ENCODE results near the gene VSIR.

GRCh38 chr10:71802715-71803488, 29.6 kb upstream of the VSIR start:
- TF ChIP-seq, protein P1, sequence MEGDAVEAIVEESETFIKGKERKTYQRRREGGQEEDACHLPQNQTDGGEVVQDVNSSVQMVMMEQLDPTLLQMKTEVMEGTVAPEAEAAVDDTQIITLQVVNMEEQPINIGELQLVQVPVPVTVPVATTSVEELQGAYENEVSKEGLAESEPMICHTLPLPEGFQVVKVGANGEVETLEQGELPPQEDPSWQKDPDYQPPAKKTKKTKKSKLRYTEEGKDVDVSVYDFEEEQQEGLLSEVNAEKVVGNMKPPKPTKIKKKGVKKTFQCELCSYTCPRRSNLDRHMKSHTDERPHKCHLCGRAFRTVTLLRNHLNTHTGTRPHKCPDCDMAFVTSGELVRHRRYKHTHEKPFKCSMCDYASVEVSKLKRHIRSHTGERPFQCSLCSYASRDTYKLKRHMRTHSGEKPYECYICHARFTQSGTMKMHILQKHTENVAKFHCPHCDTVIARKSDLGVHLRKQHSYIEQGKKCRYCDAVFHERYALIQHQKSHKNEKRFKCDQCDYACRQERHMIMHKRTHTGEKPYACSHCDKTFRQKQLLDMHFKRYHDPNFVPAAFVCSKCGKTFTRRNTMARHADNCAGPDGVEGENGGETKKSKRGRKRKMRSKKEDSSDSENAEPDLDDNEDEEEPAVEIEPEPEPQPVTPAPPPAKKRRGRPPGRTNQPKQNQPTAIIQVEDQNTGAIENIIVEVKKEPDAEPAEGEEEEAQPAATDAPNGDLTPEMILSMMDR (IDR thresholded peaks at IDR 0.05 in 8 of 11, conservative IDR thresholded peaks at IDR 0.05 in 3 of 11) = no peak
- no peak for TF ChIP-seq POLR2A (IDR thresholded peaks at IDR 0.05)
- TF ChIP-seq POLR2AphosphoS5 (IDR thresholded peaks at IDR 0.05) = peak in 1 of 3 donors; percentile 25
